ENCODE data around the gene FLII. TPM values are rescaled to one million over a fixed set of nuclear protein-coding genes. Genes with fewer than 3 reads are reported as not detected.
"Not testable (repeated sequence)": the region's sequence is repeated elsewhere in the genome, so short reads cannot be mapped to it uniquely, and the experiment has no call there.

Gene FLII
- total RNA-seq, 2 donors from 2014 or later, result 280 to 347 TPM

GRCh38 chr17:18224053-18224386 is 34.5 kb downstream of the FLII start:
- intact Hi-C loops (cut with DNase I), result no loop called here
- DNase-seq (ENCODE audit: low spot score), result no peak
- WGBS, result 89% methylated on average over 4 of the region's 4 CpGs
- no peaks in the 10 kb centered on the region for H3K4me1 ChIP-seq (replicated peaks)
- TF ChIP-seq CTCF (IDR thresholded peaks at IDR 0.05) (no peak), POLR2A (IDR thresholded peaks at IDR 0.05) (no peak), POLR2AphosphoS5 (IDR thresholded peaks at IDR 0.05) (no peak)
- no peaks in the 10 kb centered on the region for H3K36me3 ChIP-seq
- no peak overlapping the region for H3K27ac ChIP-seq
- H3K9me3 ChIP-seq, result no peaks in the 10 kb centered on the region
- no peaks in the 10 kb centered on the region for H3K27me3 ChIP-seq (replicated peaks; ENCODE audit: insufficient read depth)
- H3K4me3 ChIP-seq, result no peak overlapping the region

DNA sequence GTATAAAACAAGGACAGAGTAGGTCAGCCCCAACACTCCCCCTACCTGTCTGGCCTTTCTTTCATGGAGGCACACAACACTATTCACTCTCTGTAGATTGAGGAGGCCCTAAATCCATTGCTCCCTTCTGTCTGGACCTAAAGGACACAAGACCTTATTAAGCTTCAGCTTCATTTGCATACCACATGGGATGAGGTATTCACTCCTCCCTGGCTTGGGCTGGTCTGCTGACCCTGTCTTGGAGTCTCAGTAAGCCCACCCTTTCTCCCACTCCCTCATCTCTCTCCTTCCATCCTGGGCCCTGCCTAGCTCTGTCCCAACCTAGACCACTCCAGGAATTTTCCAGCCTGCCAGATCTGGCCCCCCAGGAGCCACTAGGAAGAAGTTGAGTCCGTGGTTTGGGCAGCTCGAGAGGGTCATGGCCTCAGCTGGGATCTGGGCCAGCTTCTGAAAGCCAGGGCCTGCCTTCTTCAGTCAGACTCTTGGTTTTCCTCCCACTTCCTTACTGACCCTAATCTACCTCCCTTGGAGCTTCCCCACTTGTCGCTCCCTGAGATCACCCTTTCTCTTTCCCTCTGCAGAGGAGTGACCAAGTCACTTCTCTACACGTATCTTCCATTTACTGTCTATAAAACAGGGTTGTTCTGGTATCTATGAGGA is 39.7 kb downstream of the FLII start:
- Histone ChIP-seq H3K9me3 (no peaks in the 10 kb centered on the region), H3K27ac (no peak overlapping the region), H3K4me3 (no peak overlapping the region), H3K4me1 (replicated peaks) (no peaks in the 10 kb centered on the region), H3K36me3 (no peaks in the 10 kb centered on the region), H3K27me3 (replicated peaks; ENCODE audit: insufficient read depth) (no peaks in the 10 kb centered on the region)
- DNase-seq (ENCODE audit: low spot score), result no peak
- TF ChIP-seq POLR2AphosphoS5 (IDR thresholded peaks at IDR 0.05) (no peak), POLR2A (IDR thresholded peaks at IDR 0.05) (no peak), CTCF (IDR thresholded peaks at IDR 0.05) (no peak)
- 53% methylated on average over 4 of the region's 4 CpGs for WGBS
- intact Hi-C loops (cut with DNase I), result no loop called here

GRCh38 chr17:18217412-18218015 is 41.0 kb downstream of the FLII start:
- no peaks in the 10 kb centered on the region for H3K9me3 ChIP-seq
- H3K27ac ChIP-seq, result no peak overlapping the region
- peak; percentile 50 to 81 (median 70) for TF ChIP-seq CTCF (IDR thresholded peaks at IDR 0.05)
- TF ChIP-seq POLR2A (IDR thresholded peaks at IDR 0.05), result no peak
- intact Hi-C loops (cut with DNase I), result no loop called here
- H3K4me1 ChIP-seq (replicated peaks), result no peaks in the 10 kb centered on the region
- WGBS, result 22% methylated on average over 6 of the region's 6 CpGs
- no peak overlapping the region for H3K4me3 ChIP-seq
- DNase-seq (ENCODE audit: low spot score), result peak; percentile 58
- no peaks in the 10 kb centered on the region for H3K27me3 ChIP-seq (replicated peaks; ENCODE audit: insufficient read depth)
- no peaks in the 10 kb centered on the region for H3K36me3 ChIP-seq

DNA sequence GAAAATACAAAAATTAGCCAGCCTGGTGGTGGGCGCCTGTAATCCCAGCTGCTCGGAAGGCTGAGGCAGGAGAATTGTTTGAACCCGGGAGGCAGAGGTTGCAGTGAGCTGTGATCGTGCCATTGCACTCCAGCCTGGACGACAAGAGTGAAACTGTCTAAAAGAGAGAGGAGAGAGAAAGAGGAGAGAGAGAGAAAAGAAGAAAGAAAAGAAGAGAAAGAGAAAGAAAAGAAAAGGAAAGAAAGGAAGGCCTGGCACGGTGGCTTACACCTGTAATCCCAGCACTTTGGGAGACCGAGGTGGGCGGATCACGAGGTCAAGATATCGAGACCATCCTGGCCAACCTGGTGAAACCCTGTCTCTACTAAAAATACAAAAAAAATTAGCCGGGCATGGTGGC is 41.6 kb downstream of the FLII start:
- H3K9me3 ChIP-seq; H3K27ac ChIP-seq; H3K36me3 ChIP-seq; DNase-seq (ENCODE audit: low spot score); intact Hi-C loops (cut with DNase I); H3K4me3 ChIP-seq; H3K4me1 ChIP-seq (replicated peaks); H3K27me3 ChIP-seq (replicated peaks; ENCODE audit: insufficient read depth): not testable (repeated sequence)
- 80% methylated on average over 11 of the region's 11 CpGs for WGBS

DNA sequence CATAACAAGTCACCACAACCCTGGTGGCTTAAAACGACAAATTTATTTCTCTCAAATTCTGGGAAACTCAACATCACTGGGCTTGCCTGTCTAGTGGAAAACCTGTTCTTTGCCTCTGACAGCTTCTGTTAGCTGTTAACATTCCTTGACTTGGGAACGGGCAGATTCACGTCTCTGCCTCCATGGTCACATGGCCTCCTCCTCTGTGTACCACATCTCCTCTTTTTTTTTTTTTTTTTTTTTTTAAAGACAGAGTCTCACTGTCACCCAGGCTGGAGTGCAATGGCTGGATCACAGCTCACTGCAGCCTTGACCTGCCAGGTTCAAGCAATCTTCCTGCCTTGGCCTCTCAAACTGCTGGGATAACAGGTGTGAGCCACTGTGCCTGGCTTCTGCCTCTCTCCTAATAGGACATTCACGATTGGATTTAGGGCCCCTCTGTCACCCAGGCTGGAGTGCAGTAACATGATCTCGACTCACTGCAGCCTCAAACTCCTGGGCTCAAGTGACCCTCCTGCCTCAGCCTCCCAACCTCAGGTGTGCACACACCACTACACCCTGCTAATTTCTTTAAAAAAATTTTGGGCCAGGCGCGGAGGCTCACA is 44.8 kb downstream of the FLII start:
- TF ChIP-seq POLR2A (IDR thresholded peaks at IDR 0.05) (no peak), POLR2AphosphoS5 (IDR thresholded peaks at IDR 0.05) (no peak), CTCF (IDR thresholded peaks at IDR 0.05) (no peak)
- H3K27ac ChIP-seq, result no peak overlapping the region
- no peaks in the 10 kb centered on the region for H3K4me1 ChIP-seq (replicated peaks)
- no peak overlapping the region for H3K4me3 ChIP-seq
- no peak for DNase-seq (ENCODE audit: low spot score)
- H3K9me3 ChIP-seq, result no peaks in the 10 kb centered on the region
- H3K27me3 ChIP-seq (replicated peaks; ENCODE audit: insufficient read depth), result no peaks in the 10 kb centered on the region
- intact Hi-C loops (cut with DNase I), result no loop called here
- peaks cover 7 to 11% of the 10 kb centered on the region in 2 donors for H3K36me3 ChIP-seq
- WGBS, result 56% methylated on average over 7 of the region's 7 CpGs

Data from prostate gland (tissue), 2 donors.